NCI-H345 (cell line): ENCODE results near the gene IL13.
"Not testable (repeated sequence)": the region's sequence is repeated elsewhere in the genome, so short reads cannot be mapped to it uniquely, and the experiment has no call there.

Experiments used
- DNase-seq: peaks from one replicate; lab custom pipeline; 2025; lab: John Stamatoyannopoulos, UW

The IL13 gene

DNA sequence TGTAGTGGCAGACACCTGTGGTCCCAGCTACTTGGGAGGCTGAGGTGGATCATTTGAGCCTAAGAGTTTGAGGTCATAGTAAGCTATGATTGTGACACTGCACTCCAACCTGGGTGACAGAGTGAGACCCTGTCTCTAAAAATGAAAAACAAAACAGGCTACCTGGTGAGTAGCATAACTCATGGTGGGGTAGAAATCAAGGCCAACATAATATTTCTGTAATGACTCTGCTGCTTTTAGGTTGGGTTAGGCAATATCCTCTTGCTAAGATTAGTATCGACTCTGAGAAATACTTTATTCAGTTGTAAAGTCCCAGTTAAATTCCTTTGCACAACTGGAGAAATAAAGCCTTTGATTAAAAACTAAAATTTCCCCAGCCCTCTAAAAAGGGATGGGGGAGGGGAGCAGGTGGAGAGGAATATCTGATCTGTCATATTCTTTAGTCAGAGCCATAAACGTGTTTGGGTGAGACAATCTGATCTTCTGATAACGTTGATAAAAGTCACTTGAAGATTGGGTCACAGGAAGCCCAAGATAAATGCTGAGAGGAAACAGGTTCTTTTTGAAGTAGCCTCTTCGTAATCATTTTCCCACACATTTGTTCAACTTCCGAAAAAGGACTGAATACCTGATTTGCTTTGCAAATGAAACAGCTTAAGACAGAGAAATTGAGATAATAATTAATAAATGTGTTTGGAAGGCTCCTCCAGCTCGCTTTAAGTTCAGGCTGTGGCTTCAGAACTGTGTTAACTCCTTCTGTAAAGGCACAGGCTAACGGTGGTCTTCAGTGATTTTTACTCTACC is 30.8 kb downstream of the IL13 start:
- DNase-seq = no peak

DNA sequence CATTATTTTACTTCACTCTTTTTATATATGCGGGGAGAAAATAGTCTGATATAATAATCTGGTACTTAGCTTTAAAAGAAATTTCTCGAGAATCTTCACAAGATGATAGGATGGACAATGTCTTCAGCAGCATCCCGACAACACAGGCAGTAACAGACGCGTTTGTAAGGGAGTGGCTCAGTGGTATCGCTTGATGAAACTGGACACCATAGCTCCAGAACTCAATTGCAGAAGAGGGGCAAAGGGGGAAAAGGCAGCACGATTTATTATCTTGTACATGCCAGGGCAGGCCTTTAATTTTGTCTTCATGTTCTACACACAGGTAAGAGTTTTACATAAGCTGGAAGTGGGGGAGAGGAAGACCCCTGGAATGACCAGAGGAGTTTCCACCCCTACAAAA is 31.5 kb downstream of the IL13 start:
- no peak for DNase-seq

DNA sequence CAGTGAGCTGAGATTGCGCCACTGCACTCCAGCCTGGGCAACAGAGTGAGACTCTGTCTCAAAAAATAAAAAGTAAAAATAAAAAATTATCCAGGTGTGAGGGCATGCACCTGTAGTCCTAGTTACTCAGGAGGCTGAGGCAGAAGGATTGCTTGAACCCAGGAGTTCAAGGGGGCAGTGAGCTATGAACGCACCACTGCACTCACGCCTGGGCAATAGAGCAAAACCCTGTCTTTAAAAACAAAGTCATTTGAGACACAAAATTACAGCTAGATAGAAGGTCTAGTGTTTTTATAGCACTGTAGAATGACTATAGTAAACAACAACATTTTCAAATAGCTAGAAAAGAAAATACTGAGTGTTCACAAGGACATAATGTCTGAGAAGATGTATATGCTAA is 32.2 kb downstream of the IL13 start:
- no peak for DNase-seq

DNA sequence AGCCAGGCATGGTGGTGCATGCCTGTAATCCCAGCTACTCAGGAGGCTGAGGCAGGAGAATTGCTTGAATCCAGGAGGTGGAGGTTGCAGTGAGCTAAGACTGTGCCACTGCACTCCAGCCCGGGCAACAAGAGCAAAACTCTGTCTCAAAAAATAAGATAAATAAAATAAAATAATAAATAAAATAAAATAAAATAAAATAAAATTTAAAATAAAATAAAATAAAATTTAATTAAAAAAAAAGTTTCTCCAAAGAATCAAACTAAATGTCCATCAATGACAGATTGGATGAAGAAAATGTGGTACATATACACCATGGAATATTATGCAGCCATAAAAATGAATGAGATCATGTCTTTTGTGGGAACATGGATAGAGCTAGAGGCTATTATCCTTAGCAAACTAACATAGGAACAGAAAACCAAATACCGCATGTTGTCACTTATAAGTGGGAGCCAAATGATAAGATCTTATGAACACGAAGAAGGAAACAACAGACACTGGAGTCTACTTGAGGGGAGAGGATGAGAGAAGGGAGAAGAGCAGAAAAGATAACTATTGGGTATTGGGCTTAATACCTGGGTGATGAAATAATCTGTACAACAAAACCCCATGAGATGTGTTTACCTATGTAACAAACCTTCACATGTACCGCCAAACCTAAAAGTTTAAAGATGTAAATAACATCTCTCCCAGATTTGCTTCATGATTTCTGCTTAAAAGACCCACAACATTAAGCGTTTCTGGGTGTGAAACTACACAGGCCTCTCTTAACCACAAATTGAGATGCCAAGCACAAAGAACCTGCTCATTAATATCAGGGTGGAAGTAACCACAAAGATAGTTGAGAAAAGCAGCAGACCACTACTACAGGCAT is 34.0 kb downstream of the IL13 start:
- not testable (repeated sequence) for DNase-seq

DNA sequence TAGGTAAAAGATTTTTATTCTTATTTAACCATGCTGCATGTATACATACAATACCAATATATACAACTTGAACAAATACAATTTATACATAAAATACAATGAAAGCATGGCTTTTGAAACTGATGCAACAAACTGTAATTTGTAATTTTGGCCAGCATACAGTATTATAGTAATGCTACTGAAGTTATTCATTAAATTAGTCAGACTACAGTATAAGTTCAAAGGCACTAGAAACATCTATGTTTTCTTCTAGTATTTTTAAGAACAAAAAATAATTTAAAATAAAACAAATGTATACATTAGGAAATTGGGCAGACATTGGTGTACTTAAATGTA is 34.6 kb downstream of the IL13 start:
- DNase-seq = no peak

DNA sequence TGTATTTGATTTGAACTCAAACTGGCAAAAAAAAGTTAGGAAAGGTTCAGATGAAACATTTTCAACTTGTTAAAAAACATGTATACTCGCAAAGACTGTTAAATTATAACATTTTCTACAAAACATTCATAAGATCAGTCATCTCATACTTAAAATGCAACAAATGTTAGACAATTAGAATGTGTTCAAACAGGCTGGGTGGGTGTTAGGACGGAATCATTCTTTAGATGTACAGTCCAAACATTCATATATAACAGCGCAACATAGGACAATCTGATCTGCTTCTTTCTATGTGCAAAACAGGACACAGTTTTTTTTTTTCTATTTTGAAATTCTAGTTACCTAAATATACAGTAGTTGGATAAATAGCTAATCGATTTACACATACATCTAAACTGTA is 38.0 kb downstream of the IL13 start:
- DNase-seq = no peak

DNA sequence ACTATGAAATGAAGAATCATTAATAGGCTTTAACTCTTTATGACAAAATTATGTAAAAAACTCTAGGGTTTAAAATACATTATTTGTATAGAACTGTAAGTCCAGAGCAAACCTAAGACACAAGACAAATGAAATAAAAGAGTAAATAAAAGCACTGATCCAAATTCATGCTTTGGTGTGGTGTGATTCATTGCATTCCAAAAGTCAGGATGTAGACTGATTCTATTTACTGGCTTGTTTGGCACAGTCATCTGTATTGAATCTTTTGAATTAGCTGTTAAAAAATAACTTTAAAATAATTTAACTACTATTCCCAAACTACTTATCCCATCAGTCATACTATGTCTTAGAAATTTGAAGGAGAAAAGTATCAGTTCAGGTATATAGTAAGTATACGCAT is 46.9 kb downstream of the IL13 start:
- no peak for DNase-seq

DNA sequence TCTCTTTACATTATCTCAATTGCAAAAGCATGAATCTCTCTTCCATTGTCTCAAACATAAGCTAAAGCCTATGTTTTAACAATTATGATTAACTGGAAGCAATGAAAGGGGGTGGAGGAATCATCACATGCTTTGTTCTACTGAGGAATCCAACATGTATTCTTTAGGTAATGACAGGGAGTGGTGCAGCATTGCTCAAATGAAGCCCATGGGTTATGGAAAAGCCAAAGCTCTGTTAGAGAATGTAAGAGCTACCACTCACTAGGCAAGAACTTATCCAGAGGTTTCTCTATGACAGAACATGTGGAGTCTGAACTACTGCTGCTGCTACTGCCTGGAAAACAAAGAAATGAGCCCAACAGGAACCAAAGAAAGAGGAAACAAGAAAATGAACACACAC is 50.7 kb downstream of the IL13 start:
- no peak for DNase-seq
